ENCODE measurements around the gene CENPB.

DNA sequence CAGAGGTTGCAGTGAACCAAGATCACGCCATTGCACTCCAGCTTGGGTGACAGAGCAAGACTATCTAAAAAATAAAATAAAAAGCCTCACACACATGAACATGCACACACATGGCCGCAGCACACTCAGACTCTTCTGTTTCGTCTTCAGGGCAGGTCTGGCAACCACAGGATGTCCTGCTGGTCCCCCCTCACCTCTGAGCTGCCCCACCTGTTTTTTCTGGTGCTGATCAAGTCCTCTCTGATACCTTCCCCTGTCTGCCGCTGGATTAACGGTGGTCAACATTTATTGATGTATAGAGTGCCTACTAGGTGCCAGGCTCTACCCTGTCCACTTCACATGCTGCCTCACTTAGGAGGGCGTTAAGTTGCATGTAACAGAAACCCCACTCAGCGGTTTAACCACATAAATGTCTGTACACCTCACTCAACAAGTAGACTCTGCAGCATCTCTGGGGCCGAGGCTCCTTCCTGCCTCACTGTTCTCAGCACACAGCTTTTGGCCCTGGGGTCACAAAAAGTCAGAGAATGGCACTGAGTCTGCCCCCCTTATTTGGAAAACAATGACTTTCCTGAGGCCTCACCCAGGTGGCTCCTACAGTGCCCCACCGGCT is 29.3 kb upstream of the CENPB start:
- TF ChIP-seq POLR2A (IDR thresholded peaks at IDR 0.05; ENCODE audit: low read length) (no peak), GATA1 (IDR thresholded peaks at IDR 0.05; ENCODE audit: low read depth, low read length) (no peak)

All from erythroblast (primary cell).